HG02642 (cell line): Measurements from ENCODE around the gene CLDN3.

Experiments
- ATAC-seq: cut with Tn5 transposase; IDR thresholded peaks from one replicate; pipeline ENCODE4 v1.9.1; 2021; ENCODE audit warnings: mild to moderate bottlenecking; ENCODE audit not compliant: unreplicated experiment, poor library complexity

The CLDN3 gene

GRCh38 chr7:73773700-73774517, 3.8 kb upstream of the CLDN3 start:
- ATAC-seq = no peak

GRCh38 chr7:73770860-73771670, 995 bp upstream of the CLDN3 start:
- ATAC-seq = no peak

GRCh38 chr7:73769481-73770001, 529 bp downstream of the CLDN3 start:
- ATAC-seq = no peak

- ATAC-seq = no peak
Measured at GRCh38 chr7:73768641-73769480, 1.2 kb downstream of the CLDN3 start.

GRCh38 chr7:73766556-73767229, 3.4 kb downstream of the CLDN3 start:
- ATAC-seq = no peak

- ATAC-seq = no peak
Measured at GRCh38 chr7:73762659-73762999, 7.4 kb downstream of the CLDN3 start.

- ATAC-seq = no peak
Measured at GRCh38 chr7:73761854-73762658, 8.0 kb downstream of the CLDN3 start.

- no peak for ATAC-seq
Measured at GRCh38 chr7:73758581-73759138, 11.4 kb downstream of the CLDN3 start.

GRCh38 chr7:73749931-73750776, 19.9 kb downstream of the CLDN3 start:
- no peak for ATAC-seq

GRCh38 chr7:73746378-73746777, 23.7 kb downstream of the CLDN3 start:
- no peak for ATAC-seq

GRCh38 chr7:73742753-73743641, 27.1 kb downstream of the CLDN3 start:
- ATAC-seq = no peak

GRCh38 chr7:73742338-73742752, 27.7 kb downstream of the CLDN3 start:
- no peak for ATAC-seq

GRCh38 chr7:73741600-73741999, 28.5 kb downstream of the CLDN3 start:
- no peak for ATAC-seq

- ATAC-seq = no peak
Measured at GRCh38 chr7:73740771-73741170, 29.3 kb downstream of the CLDN3 start.

GRCh38 chr7:73740212-73740611, 29.9 kb downstream of the CLDN3 start:
- no peak for ATAC-seq

- ATAC-seq = no peak
Measured at GRCh38 chr7:73739387-73739767, 30.7 kb downstream of the CLDN3 start.
